NCI-H526 treated with DMSO at 0.1 percent for 48 hours (cell line): ENCODE results near the gene LEO1.
A peak's percentile ranks its signal among the peaks of the same experiment; 100 is the strongest.
"Not testable (repeated sequence)": the region's sequence is repeated elsewhere in the genome, so short reads cannot be mapped to it uniquely, and the experiment has no call there.

Source experiments
- DNase-seq: peaks from one replicate; lab custom pipeline; 2025; lab: John Stamatoyannopoulos, UW

Gene LEO1

GRCh38 chr15:52003710-52004109 is 32.1 kb upstream of the LEO1 start:
- no peak for DNase-seq

GRCh38 chr15:52003089-52003488 is 31.5 kb upstream of the LEO1 start:
- DNase-seq = not testable (repeated sequence)

- no peak for DNase-seq
Observed at GRCh38 chr15:52002351-52002750, 30.8 kb upstream of the LEO1 start.

- no peak for DNase-seq
Observed at GRCh38 chr15:51992953-51993352, 21.4 kb upstream of the LEO1 start.

- no peak for DNase-seq
Observed at GRCh38 chr15:51991141-51991540, 19.6 kb upstream of the LEO1 start.

- DNase-seq = no peak
Observed at GRCh38 chr15:51982770-51983103, 11.2 kb upstream of the LEO1 start.

GRCh38 chr15:51982013-51982769 is 10.6 kb upstream of the LEO1 start:
- DNase-seq = peak; percentile 56

GRCh38 chr15:51973775-51974174 is 2.2 kb upstream of the LEO1 start:
- no peak for DNase-seq

- no peak for DNase-seq
Observed at GRCh38 chr15:51973220-51973619, 1.6 kb upstream of the LEO1 start.

- DNase-seq = peak; percentile 62
Observed at GRCh38 chr15:51971032-51971374, 575 bp downstream of the LEO1 start.

GRCh38 chr15:51970132-51970817 is 1.3 kb downstream of the LEO1 start:
- peak; percentile 1 for DNase-seq

- no peak for DNase-seq
Observed at GRCh38 chr15:51969728-51970127, 1.9 kb downstream of the LEO1 start.

GRCh38 chr15:51967583-51967982 is 4.0 kb downstream of the LEO1 start:
- DNase-seq = no peak

- DNase-seq = no peak
Observed at GRCh38 chr15:51966192-51966591, 5.4 kb downstream of the LEO1 start.

GRCh38 chr15:51965691-51966090 is 5.9 kb downstream of the LEO1 start:
- no peak for DNase-seq

- DNase-seq = no peak
Observed at GRCh38 chr15:51955504-51955903, 16.1 kb downstream of the LEO1 start.

- DNase-seq = no peak
Observed at GRCh38 chr15:51952805-51953204, 18.8 kb downstream of the LEO1 start.

- DNase-seq = no peak
Observed at GRCh38 chr15:51947124-51947523, 24.5 kb downstream of the LEO1 start.

- DNase-seq = no peak
Observed at GRCh38 chr15:51939216-51939615, 32.4 kb downstream of the LEO1 start.

- DNase-seq = no peak
Observed at GRCh38 chr15:51938286-51938685, 33.3 kb downstream of the LEO1 start.

GRCh38 chr15:51936105-51936478 is 35.5 kb downstream of the LEO1 start:
- DNase-seq = no peak

- DNase-seq = no peak
Observed at GRCh38 chr15:51935466-51936104, 36.0 kb downstream of the LEO1 start.

- no peak for DNase-seq
Observed at GRCh38 chr15:51932161-51932560, 39.4 kb downstream of the LEO1 start.
